CD4-positive, alpha-beta T cell treated with Interleukin-6 at 100 ng/mL for 8 hours (primary cell): ENCODE measurements around the gene COX5A.
"Not testable (repeated sequence)": the region's sequence is repeated elsewhere in the genome, so short reads cannot be mapped to it uniquely, and the experiment has no call there.

Experiments used
- DNase-seq: peaks from one replicate; pipeline ENCODE4 v3.0.0-alpha.2; 2020; ENCODE audit warnings: mixed read lengths, low spot score

Gene COX5A

GRCh38 chr15:74901612-74902063 is 36.2 kb downstream of the COX5A start:
- peak; percentile 68 for DNase-seq

GRCh38 chr15:74897300-74897701 is 40.6 kb downstream of the COX5A start:
- DNase-seq, result no peak

- no peak for DNase-seq
Observed at GRCh38 chr15:74896316-74896715, 41.6 kb downstream of the COX5A start.

- no peak for DNase-seq
Observed at GRCh38 chr15:74895830-74896229, 42.0 kb downstream of the COX5A start.

GRCh38 chr15:74894383-74894782 is 43.5 kb downstream of the COX5A start:
- DNase-seq, result not testable (repeated sequence)

GRCh38 chr15:74893627-74894026 is 44.2 kb downstream of the COX5A start:
- peak; percentile 68 for DNase-seq

- DNase-seq, result no peak
Observed at GRCh38 chr15:74892931-74893330, 44.9 kb downstream of the COX5A start.

- no peak for DNase-seq
Observed at GRCh38 chr15:74892313-74892712, 45.6 kb downstream of the COX5A start.

GRCh38 chr15:74891469-74891868 is 46.4 kb downstream of the COX5A start:
- no peak for DNase-seq

- no peak for DNase-seq
Observed at GRCh38 chr15:74890665-74890960, 47.3 kb downstream of the COX5A start.

GRCh38 chr15:74889883-74890664 is 47.8 kb downstream of the COX5A start, which contains the start of gene MPI:
Gene MPI (plus strand): TSS chr15:74890042. CDS start chr15:74890074, 32 bp downstream.
- peak; percentile 80 for DNase-seq

GRCh38 chr15:74889390-74889882 is 48.4 kb downstream of the COX5A start:
- DNase-seq, result no peak

GRCh38 chr15:74888716-74889115 is 49.2 kb downstream of the COX5A start:
- no peak for DNase-seq

- not testable (repeated sequence) for DNase-seq
Observed at GRCh38 chr15:74887537-74888193, 50.2 kb downstream of the COX5A start.

GRCh38 chr15:74885461-74885860 is 52.4 kb downstream of the COX5A start:
- no peak for DNase-seq

GRCh38 chr15:74884428-74885223 is 53.2 kb downstream of the COX5A start:
- DNase-seq, result no peak

GRCh38 chr15:74882528-74882927 is 55.3 kb downstream of the COX5A start:
- DNase-seq, result no peak

- DNase-seq, result no peak
Observed at GRCh38 chr15:74878273-74878672, 59.6 kb downstream of the COX5A start.

GRCh38 chr15:74873756-74874424 is 64.0 kb downstream of the COX5A start:
- no peak for DNase-seq

GRCh38 chr15:74873036-74873755 is 64.7 kb downstream of the COX5A start, which contains the start of gene SCAMP2:
Gene SCAMP2 (minus strand): TSS chr15:74873365. CDS start chr15:74873255, 110 bp downstream.
- peak; percentile 88 for DNase-seq

- DNase-seq, result no peak
Observed at GRCh38 chr15:74872702-74873035, 65.2 kb downstream of the COX5A start.
